ENCODE measurements around the gene RHCE.

DNA sequence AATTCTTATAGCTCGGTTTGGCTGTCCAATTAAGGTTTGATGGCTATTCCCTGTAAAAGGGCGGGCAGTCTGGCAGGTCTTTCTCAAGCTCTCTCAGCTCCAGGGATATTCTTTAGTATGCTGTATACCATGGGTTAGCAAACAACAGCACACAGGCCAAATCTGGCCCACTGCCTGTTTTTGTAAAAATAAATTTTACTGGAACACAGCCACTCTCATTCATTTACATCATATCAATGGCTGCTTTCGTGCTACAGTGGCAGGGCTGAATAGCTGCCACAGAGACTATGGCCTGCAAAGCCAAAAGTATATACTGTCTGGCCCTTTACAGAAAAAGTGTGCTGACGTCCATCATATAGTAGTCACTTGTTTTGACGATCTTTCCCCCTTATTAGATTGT lies 42.1 kb upstream of the RHCE start:
- TF ChIP-seq, protein P1, sequence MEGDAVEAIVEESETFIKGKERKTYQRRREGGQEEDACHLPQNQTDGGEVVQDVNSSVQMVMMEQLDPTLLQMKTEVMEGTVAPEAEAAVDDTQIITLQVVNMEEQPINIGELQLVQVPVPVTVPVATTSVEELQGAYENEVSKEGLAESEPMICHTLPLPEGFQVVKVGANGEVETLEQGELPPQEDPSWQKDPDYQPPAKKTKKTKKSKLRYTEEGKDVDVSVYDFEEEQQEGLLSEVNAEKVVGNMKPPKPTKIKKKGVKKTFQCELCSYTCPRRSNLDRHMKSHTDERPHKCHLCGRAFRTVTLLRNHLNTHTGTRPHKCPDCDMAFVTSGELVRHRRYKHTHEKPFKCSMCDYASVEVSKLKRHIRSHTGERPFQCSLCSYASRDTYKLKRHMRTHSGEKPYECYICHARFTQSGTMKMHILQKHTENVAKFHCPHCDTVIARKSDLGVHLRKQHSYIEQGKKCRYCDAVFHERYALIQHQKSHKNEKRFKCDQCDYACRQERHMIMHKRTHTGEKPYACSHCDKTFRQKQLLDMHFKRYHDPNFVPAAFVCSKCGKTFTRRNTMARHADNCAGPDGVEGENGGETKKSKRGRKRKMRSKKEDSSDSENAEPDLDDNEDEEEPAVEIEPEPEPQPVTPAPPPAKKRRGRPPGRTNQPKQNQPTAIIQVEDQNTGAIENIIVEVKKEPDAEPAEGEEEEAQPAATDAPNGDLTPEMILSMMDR (IDR thresholded peaks at IDR 0.05): no peak
- no peak for TF ChIP-seq POLR2A (IDR thresholded peaks at IDR 0.05; ENCODE audit: low read depth)
- TF ChIP-seq EP300 (IDR thresholded peaks at IDR 0.05): no peak
- no peak for TF ChIP-seq POLR2AphosphoS5 (IDR thresholded peaks at IDR 0.05)
